Right cardiac atrium (tissue), 5 donors: ENCODE measurements around the gene PTPRN2. TPM values are rescaled to one million over a fixed set of nuclear protein-coding genes. Genes with fewer than 3 reads are reported as not detected.
A peak's percentile ranks its signal among the peaks of the same experiment; 100 is the strongest.

ENCODE experiments used
- ATAC-seq, 2 donors: fragments of 200-7000 bp; cut with Tn5 transposase; one replicate each; pipeline versions ENCODE4 v1.8.0 to v1.9.1; 2020; ENCODE audit warnings: moderate library complexity in 2 of 2, mild to moderate bottlenecking in 1 of 2
- DNase-seq, 3 donors: peaks; one replicate each; pipeline ENCODE4 v3.0.0-alpha.2; 2020
- H3K27ac ChIP-seq: one replicate; pipeline ENCODE4 v1.5.1; 2013; ENCODE audit warnings: mild to moderate bottlenecking, low read length, control low read depth, moderate library complexity
- H3K27me3 ChIP-seq: one replicate; pipeline ENCODE4 v1.6.1; 2013; ENCODE audit not compliant: control insufficient read depth, insufficient read depth
- H3K4me1 ChIP-seq: one replicate; pipeline ENCODE4 v1.6.1; 2013; ENCODE audit warnings: low read length; ENCODE audit not compliant: control insufficient read depth, insufficient read depth
- H3K4me3 ChIP-seq: one replicate; pipeline ENCODE4 v1.5.1; 2013; ENCODE audit warnings: low read length, control low read depth
- H3K9me3 ChIP-seq: one replicate; pipeline ENCODE4 v1.6.1; 2013; ENCODE audit warnings: low read length; ENCODE audit not compliant: control insufficient read depth
- WGBS: extraction: QIAGEN DNeasy Blood & Tissue Kit; methylation state at CpG from one replicate; pipeline ENCODE4 v1.1.7; 2013; 5-methylcytosine and 5-hydroxymethylcytosine counted together
- intact Hi-C, 4 donors: fragments of 100-400 bp; cut with DNase I; formaldehyde crosslinking; loops; one replicate each; pipeline versions ENCODE4 v1.11.0 to v1.14.0; 2022 to 2023
- polyA plus RNA-seq: library from polyadenylated mRNA; stranded (reverse); fragments of 200-250 nt; gene quantifications from one replicate; pipeline ENCODE4 v1.2.3, GENCODE V29; 2013
- total RNA-seq, 4 donors: library from RNA; stranded (reverse); fragmentation: NEBNext Ultra II Directional; extraction: Animal tissue kit (Norgen Biotek cat#: 25700); gene quantifications; one replicate each; pipeline ENCODE4 v1.2.1, GENCODE V29; 2021
- donor health status: healthy with polysubstance abuse.
- donor health status: DM: no; HTN: yes; CAD: no.
- donor health status: DM: no; HTN: no; CAD: no.
- donor health status: DM: no; HTN: yes; CAD: no; lungs with severe emphysema.
- donor health status: DM: yes; HTN: yes; CAD: no.

Gene PTPRN2
- total and polyA plus RNA-seq, 5 donors, result 1.5 to 3.9 (median 1.9) TPM

- H3K27me3 ChIP-seq, result no peaks in the 10 kb centered on the region
- no peaks in the 10 kb centered on the region for H3K9me3 ChIP-seq
- no peaks in the 10 kb centered on the region for H3K4me1 ChIP-seq
- H3K27ac ChIP-seq, result no peak overlapping the region
- ATAC-seq (no peak), DNase-seq (peak in 1 of 3 donors; percentile 9)
- no peak overlapping the region for H3K4me3 ChIP-seq
- intact Hi-C loops, result no loop called here
- 77% methylated on average over 23 of the region's 23 CpGs for WGBS
Measured at GRCh38 chr7:157526913-157527634, 1060.5 kb downstream of the PTPRN2 start.

GRCh38 chr7:157526005-157526912 lies 1061.4 kb downstream of the PTPRN2 start:
- H3K4me3 ChIP-seq, result no peak overlapping the region
- no peak overlapping the region for H3K27ac ChIP-seq
- H3K9me3 ChIP-seq, result no peaks in the 10 kb centered on the region
- ATAC-seq (no peak), DNase-seq (no peak)
- intact Hi-C loops, result no loop called here
- no peaks in the 10 kb centered on the region for H3K4me1 ChIP-seq
- no peaks in the 10 kb centered on the region for H3K27me3 ChIP-seq
- WGBS, result 67% methylated on average over 32 of the region's 32 CpGs

GRCh38 chr7:157525491-157525915 lies 1062.1 kb downstream of the PTPRN2 start:
- Histone ChIP-seq H3K27ac (no peak overlapping the region), H3K27me3 (no peaks in the 10 kb centered on the region), H3K9me3 (no peaks in the 10 kb centered on the region), H3K4me1 (no peaks in the 10 kb centered on the region), H3K4me3 (no peak overlapping the region)
- DNase-seq (peak in 1 of 3 donors; percentile 8), ATAC-seq (no peak)
- WGBS, result 85% methylated on average over 23 of the region's 23 CpGs
- intact Hi-C loops, result no loop called here

GRCh38 chr7:157524731-157525130 lies 1062.9 kb downstream of the PTPRN2 start:
- ATAC-seq, result no peak
- no peaks in the 10 kb centered on the region for H3K9me3 ChIP-seq
- no peak overlapping the region for H3K27ac ChIP-seq
- intact Hi-C loops, result no loop called here
- no peak for DNase-seq
- WGBS, result 79% methylated on average over 1 of the region's 1 CpG
- no peaks in the 10 kb centered on the region for H3K27me3 ChIP-seq
- no peaks in the 10 kb centered on the region for H3K4me1 ChIP-seq
- no peak overlapping the region for H3K4me3 ChIP-seq

- peak in 1 of 2 donors; percentile 17 for ATAC-seq
- Histone ChIP-seq H3K9me3 (no peaks in the 10 kb centered on the region), H3K27ac (no peak overlapping the region), H3K4me3 (no peak overlapping the region), H3K4me1 (no peaks in the 10 kb centered on the region), H3K27me3 (no peaks in the 10 kb centered on the region)
- 81% methylated on average over 20 of the region's 20 CpGs for WGBS
- intact Hi-C loops, result no loop called here
- DNase-seq, result peak in 1 of 3 donors; percentile 35
Measured at GRCh38 chr7:157523766-157524421, 1063.7 kb downstream of the PTPRN2 start.

DNA sequence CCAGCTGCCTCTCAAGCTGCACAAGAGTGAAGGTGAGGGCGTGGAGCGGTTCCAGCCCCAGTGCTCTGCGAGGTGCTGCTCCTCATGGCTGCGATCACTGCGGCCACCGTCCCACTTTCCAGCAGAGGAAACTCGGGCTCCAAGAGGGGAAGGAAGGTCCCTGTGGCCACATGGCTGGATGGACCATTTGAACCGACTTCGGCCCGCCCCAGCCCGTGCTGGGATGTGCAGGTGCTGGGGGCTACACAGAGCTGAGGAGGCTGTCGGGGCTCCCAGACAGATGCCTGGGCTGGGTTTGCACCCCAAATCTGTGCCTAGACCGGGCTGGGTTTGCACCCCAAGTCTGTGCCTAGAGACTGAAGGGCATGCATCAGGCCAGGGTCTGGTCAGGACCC lies 1064.3 kb downstream of the PTPRN2 start:
- Histone ChIP-seq H3K9me3 (no peaks in the 10 kb centered on the region), H3K27me3 (no peaks in the 10 kb centered on the region), H3K4me3 (no peak overlapping the region), H3K27ac (no peak overlapping the region), H3K4me1 (no peaks in the 10 kb centered on the region)
- peak in 1 of 3 donors; percentile 35 for DNase-seq
- WGBS, result 89% methylated on average over 13 of the region's 13 CpGs
- no peak for ATAC-seq
- intact Hi-C loops, result no loop called here

- H3K4me1 ChIP-seq, result no peaks in the 10 kb centered on the region
- DNase-seq (no peak), ATAC-seq (no peak)
- H3K9me3 ChIP-seq, result no peaks in the 10 kb centered on the region
- H3K27ac ChIP-seq, result no peak overlapping the region
- no peaks in the 10 kb centered on the region for H3K27me3 ChIP-seq
- intact Hi-C loops, result no loop called here
- no peak overlapping the region for H3K4me3 ChIP-seq
- 56% methylated on average over 9 of the region's 9 CpGs for WGBS
Measured at GRCh38 chr7:157522954-157523353, 1064.7 kb downstream of the PTPRN2 start.

GRCh38 chr7:157522189-157522588 lies 1065.4 kb downstream of the PTPRN2 start:
- intact Hi-C loops, result no loop called here
- H3K4me3 ChIP-seq, result no peak overlapping the region
- H3K27me3 ChIP-seq, result no peaks in the 10 kb centered on the region
- DNase-seq, result peak in 1 of 3 donors; percentile 42
- no peak overlapping the region for H3K27ac ChIP-seq
- no peak for ATAC-seq
- no peaks in the 10 kb centered on the region for H3K9me3 ChIP-seq
- 90% methylated on average over 18 of the region's 18 CpGs for WGBS
- H3K4me1 ChIP-seq, result no peaks in the 10 kb centered on the region

- Histone ChIP-seq H3K27me3 (no peaks in the 10 kb centered on the region), H3K27ac (no peak overlapping the region), H3K4me1 (no peaks in the 10 kb centered on the region), H3K9me3 (no peaks in the 10 kb centered on the region), H3K4me3 (no peak overlapping the region)
- WGBS, result 86% methylated on average over 18 of the region's 18 CpGs
- DNase-seq, result peak in 1 of 3 donors; percentile 22
- intact Hi-C loops, result no loop called here
- no peak for ATAC-seq
Measured at GRCh38 chr7:157521752-157522151, 1065.9 kb downstream of the PTPRN2 start.

DNA sequence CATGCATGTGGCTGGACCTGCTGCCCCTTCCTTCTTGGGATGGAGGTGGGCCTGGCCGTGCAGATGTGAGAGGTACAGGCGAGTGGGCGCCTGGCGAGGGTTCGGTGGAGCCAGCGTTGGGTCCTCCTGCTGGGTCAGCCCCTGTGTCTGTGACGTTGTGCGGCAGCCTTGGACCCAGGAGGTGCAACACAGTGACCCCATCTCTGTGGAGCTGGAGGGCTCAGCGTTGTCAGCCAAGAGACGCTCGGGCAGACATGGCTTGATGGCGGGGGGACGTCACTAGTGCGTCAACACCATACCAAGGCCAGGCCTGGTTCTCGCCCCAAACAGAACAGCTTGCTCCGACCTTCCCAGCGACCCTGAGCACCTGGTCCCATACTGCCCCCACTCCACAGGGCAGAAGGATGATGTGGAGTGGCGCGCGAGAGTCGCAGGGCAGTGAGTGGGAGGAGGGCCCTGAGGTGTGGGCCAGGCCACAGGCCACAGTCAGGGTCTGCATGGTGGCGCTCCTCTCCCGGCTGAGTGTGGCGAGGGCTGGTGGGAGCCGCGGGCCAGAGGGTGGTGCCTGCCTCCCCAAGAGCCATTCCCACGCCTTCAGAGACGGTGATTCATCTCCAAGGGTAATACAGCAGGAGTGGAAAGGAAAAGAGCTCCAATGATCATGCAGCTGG lies 1066.4 kb downstream of the PTPRN2 start:
- WGBS, result 83% methylated on average over 28 of the region's 28 CpGs
- H3K27me3 ChIP-seq, result no peaks in the 10 kb centered on the region
- no peak overlapping the region for H3K27ac ChIP-seq
- intact Hi-C loops, result no loop called here
- H3K4me1 ChIP-seq, result no peaks in the 10 kb centered on the region
- peak in 1 of 3 donors; percentile 48 for DNase-seq
- ATAC-seq, result no peak
- H3K9me3 ChIP-seq, result no peaks in the 10 kb centered on the region
- H3K4me3 ChIP-seq, result no peak overlapping the region
